Measurements from ENCODE around the gene TRABD2B. TPM values are rescaled to one million over a fixed set of nuclear protein-coding genes. Genes with fewer than 3 reads are reported as not detected.

Gene TRABD2B
- total RNA-seq, 6 donors from 2014 or later, result under 0.01 to 2.1 (median 0.62) TPM

DNA sequence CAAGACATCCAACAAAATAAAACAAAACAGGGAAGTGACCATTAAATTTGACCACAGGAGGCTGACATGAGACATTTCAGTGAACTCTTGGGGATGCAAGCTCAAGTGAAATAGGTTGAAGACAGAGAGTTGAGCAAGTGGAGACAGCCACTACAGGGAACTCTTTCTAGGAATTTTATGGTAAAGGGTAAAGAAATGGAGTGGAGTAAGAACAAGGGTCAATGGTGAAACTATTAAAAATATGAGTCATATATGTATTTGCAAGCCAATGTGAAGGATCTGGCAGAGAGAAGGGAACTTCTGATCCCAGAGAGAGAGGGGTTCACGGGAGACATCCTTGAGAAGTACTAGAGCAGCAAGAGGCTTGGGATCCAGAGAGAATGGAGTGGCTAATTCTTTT lies 9.1 kb upstream of the TRABD2B start:
- WGBS, 2 donors, result 70 to 76% methylated on average over 1 of the region's 1 CpG

DNA sequence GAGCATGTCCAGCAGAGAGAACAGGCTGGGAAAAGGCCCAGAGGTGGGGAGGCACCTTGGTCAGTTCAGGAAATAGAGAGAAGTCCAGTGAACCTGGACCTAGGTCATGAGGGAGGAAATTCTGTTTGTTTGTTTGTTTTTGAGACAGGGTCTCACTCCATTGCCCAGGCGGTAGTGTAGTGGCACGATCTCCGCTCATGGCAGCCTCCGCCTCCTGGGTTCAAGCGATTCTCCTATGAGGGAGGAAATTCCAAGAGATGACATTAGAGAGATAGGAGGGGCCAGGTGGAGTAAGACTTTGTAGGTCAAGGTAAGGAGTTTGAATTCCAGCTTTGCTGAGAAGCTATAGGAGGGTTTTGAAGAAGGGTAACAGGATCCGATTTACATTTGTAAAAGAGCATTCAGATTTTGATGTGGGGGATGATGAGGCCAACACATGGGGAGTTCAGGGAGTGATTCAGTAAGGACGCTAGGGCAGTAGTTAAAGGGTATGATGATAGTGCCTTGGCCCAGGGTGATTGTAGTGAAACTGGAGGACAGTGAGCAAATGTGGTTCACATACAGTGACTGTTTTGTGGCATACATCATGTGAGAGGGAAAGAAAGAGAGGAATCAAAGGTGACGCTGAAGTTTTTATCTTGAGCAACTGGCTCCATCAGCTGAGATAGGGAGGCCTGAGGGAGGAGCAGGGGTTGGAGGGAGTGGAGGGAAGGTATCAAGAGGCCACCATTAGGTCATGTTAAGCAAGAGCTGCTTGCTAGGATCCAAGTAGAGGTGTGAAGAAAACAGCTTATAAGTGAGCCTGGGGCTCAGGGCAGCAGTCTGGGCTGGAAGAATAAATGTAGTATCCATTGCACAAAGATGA lies 8.3 kb upstream of the TRABD2B start:
- DNase-seq (no peak), ATAC-seq (ENCODE audit: low FRiP score in 2 of 2) (no peak)
- WGBS, 2 donors, result 85 to 86% methylated on average over 8 of the region's 8 CpGs
- Histone ChIP-seq H3K27ac (no peak overlapping the region), H3K4me3 (no peak overlapping the region), H3K9me3 (no peaks in the 10 kb centered on the region), H3K36me3 (no peaks in the 10 kb centered on the region), H3K4me1 (no peaks in the 10 kb centered on the region), H3K27me3 (no peaks in the 10 kb centered on the region)
- no peak for TF ChIP-seq POLR2AphosphoS5 (IDR thresholded peaks at IDR 0.05)
- no peak for TF ChIP-seq POLR2A (IDR thresholded peaks at IDR 0.05)
- TF ChIP-seq, protein P1, sequence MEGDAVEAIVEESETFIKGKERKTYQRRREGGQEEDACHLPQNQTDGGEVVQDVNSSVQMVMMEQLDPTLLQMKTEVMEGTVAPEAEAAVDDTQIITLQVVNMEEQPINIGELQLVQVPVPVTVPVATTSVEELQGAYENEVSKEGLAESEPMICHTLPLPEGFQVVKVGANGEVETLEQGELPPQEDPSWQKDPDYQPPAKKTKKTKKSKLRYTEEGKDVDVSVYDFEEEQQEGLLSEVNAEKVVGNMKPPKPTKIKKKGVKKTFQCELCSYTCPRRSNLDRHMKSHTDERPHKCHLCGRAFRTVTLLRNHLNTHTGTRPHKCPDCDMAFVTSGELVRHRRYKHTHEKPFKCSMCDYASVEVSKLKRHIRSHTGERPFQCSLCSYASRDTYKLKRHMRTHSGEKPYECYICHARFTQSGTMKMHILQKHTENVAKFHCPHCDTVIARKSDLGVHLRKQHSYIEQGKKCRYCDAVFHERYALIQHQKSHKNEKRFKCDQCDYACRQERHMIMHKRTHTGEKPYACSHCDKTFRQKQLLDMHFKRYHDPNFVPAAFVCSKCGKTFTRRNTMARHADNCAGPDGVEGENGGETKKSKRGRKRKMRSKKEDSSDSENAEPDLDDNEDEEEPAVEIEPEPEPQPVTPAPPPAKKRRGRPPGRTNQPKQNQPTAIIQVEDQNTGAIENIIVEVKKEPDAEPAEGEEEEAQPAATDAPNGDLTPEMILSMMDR (IDR thresholded peaks at IDR 0.05), result no peak
- TF ChIP-seq EP300 (IDR thresholded peaks at IDR 0.05), result no peak

More for the DNA sequence above, 9.1 kb upstream of the TRABD2B start:
- H3K4me3 ChIP-seq, result no peak overlapping the region
- DNase-seq (no peak), ATAC-seq (ENCODE audit: low FRiP score in 2 of 2) (peak in 1 of 2 donors; percentile 20)
- H3K9me3 ChIP-seq, result no peaks in the 10 kb centered on the region
- no peak overlapping the region for H3K27ac ChIP-seq
- TF ChIP-seq POLR2AphosphoS5 (IDR thresholded peaks at IDR 0.05) (no peak), POLR2A (IDR thresholded peaks at IDR 0.05) (no peak), EP300 (IDR thresholded peaks at IDR 0.05) (no peak)
- TF ChIP-seq, protein P1 (IDR thresholded peaks at IDR 0.05), result no peak
- H3K36me3 ChIP-seq, result no peaks in the 10 kb centered on the region
- H3K27me3 ChIP-seq, result no peaks in the 10 kb centered on the region
- H3K4me1 ChIP-seq, result no peaks in the 10 kb centered on the region

DNA sequence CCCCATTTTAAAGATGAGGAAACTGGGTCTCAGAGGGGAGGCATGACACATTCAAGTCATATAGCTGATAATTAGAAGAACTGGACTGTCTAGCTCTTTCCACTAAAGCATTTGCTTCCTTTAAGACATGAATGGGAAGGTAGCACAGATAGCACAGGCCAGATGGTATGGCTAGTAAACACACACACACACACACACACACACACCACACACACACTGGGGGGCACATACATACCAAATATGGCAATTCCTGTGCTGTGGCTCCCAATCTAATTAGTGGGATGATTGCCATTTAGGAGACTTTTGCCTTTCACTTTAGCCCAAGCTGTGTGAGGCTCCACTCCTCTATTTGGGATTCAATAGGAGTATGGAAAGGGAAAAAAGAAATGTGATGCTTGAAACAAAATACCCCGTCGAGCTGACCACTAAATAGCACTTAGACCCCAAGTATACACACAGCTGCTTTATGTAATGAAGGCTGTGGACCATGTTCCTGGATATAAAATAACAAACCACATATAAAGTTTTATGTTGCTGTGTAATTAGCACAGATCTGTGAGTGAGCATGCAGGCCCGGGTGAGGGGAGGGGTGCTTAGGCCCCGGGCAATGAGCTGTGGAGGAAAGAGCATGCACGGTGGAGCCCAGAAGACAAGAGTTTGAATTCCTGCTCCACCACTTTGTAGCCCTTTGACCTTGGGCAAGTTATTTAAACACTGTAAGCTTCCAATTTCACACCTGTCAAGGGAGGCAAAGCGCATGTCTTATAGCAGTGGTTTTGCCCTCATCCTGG lies 6.8 kb upstream of the TRABD2B start:
- H3K36me3 ChIP-seq, result no peaks in the 10 kb centered on the region
- TF ChIP-seq POLR2A (IDR thresholded peaks at IDR 0.05) (no peak), EP300 (IDR thresholded peaks at IDR 0.05) (no peak), POLR2AphosphoS5 (IDR thresholded peaks at IDR 0.05) (no peak)
- TF ChIP-seq, protein P1 (IDR thresholded peaks at IDR 0.05), result no peak
- peak in 1 of 2 donors; percentile 10 for DNase-seq
- H3K9me3 ChIP-seq, result no peaks in the 10 kb centered on the region
- WGBS, 2 donors, result 47 to 70% methylated on average over 6 of the region's 6 CpGs
- no peaks in the 10 kb centered on the region for H3K27me3 ChIP-seq
- no peak for ATAC-seq (ENCODE audit: low FRiP score in 2 of 2)
- H3K4me3 ChIP-seq, result no peak overlapping the region
- no peaks in the 10 kb centered on the region for H3K4me1 ChIP-seq
- H3K27ac ChIP-seq, result no peak overlapping the region

DNA sequence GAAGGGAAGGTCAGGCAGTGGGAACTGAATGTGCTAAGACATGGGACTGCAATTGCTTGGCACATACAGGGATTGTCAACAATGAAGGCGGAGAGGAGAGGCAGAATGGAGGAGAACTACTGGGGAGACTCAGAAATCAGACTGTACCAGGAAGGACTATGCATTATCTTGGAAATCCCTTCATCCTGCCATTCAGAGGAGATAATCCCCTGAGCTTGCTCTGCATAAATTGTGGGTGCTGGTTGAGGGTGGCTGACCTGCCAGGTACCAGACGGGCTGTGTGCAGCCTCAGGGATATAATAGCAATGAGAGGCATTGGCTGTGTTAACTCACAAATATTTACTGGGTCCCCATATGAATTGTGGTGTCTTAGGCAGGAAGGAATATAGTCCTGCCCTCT lies 5.0 kb upstream of the TRABD2B start:
- no peaks in the 10 kb centered on the region for H3K36me3 ChIP-seq
- DNase-seq, result no peak

More for the DNA sequence above, 5.0 kb upstream of the TRABD2B start:
- Histone ChIP-seq H3K27me3 (peaks cover 0 to 6% (median 2%) of the 10 kb centered on the region in 4 donors), H3K9me3 (no peaks in the 10 kb centered on the region), H3K27ac (no peak overlapping the region), H3K4me1 (peaks cover under 1 to 7% (median 5%) of the 10 kb centered on the region in 4 donors), H3K4me3 (no peak overlapping the region)
- no peak for ATAC-seq (ENCODE audit: low FRiP score in 2 of 2)
- 78 to 93% methylated on average over 2 of the region's 2 CpGs for WGBS, 2 donors
- TF ChIP-seq POLR2AphosphoS5 (IDR thresholded peaks at IDR 0.05), result no peak
- TF ChIP-seq, protein P1 (IDR thresholded peaks at IDR 0.05), result no peak
- no peak for TF ChIP-seq EP300 (IDR thresholded peaks at IDR 0.05)
- TF ChIP-seq POLR2A (IDR thresholded peaks at IDR 0.05), result no peak

All from upper lobe of left lung (tissue), 6 donors.